Kidney (tissue), 14 donors: ENCODE data around the gene TMEM213. TPM values are rescaled to one million over a fixed set of nuclear protein-coding genes. Genes with fewer than 3 reads are reported as not detected.

Source experiments
- DNase-seq, 5 donors: peaks; one replicate each; pipeline ENCODE4 v3.0.0-alpha.2; 2013 to 2020
- FAIRE-seq: peaks from 2 replicates; lab custom pipeline; 2012; peaks lifted over from hg19 to GRCh38; lab: Jason Lieb, UNC
- H3K27ac ChIP-seq, 2 donors: one replicate each; pipeline ENCODE4 v1.7.0; 2013; ENCODE audit warnings: low read depth in 2 of 2, low read length in 2 of 2, inconsistent platforms in 1 of 2
- H3K27me3 ChIP-seq: one replicate; pipeline ENCODE4 v1.7.1; 2013; ENCODE audit warnings: low read length, inconsistent platforms; ENCODE audit not compliant: control insufficient read depth, insufficient read depth
- H3K36me3 ChIP-seq, 3 donors: one replicate each; pipeline versions ENCODE4 v1.7.0 to v1.7.1; 2013; ENCODE audit warnings: low read length in 3 of 3, control low read depth in 1 of 3, inconsistent platforms in 1 of 3; ENCODE audit not compliant: insufficient read depth in 3 of 3, control insufficient read depth in 2 of 3
- H3K4me1 ChIP-seq, 3 donors: one replicate each; pipeline versions ENCODE4 v1.7.0 to v1.7.1; 2013; ENCODE audit warnings: low read length in 3 of 3, inconsistent platforms in 1 of 3, low read depth in 1 of 3; ENCODE audit not compliant: control insufficient read depth in 2 of 3, insufficient read depth in 2 of 3
- H3K4me3 ChIP-seq, 3 donors: one replicate each; pipeline versions ENCODE4 v1.7.0 to v1.8.1; 2013; ENCODE audit warnings: low read length in 3 of 3, control low read depth in 1 of 3, inconsistent platforms in 1 of 3
- H3K9ac ChIP-seq, 3 donors: one replicate each; pipeline versions ENCODE4 v1.7.0 to v1.7.1; 2013; ENCODE audit warnings: low read length in 3 of 3, control low read depth in 1 of 3, inconsistent platforms in 1 of 3
- H3K9me3 ChIP-seq, 3 donors: one replicate each; pipeline versions ENCODE4 v1.7.0 to v1.7.1; 2013; ENCODE audit warnings: low read length in 3 of 3, control low read depth in 1 of 3, inconsistent platforms in 1 of 3; ENCODE audit not compliant: control insufficient read depth in 2 of 3, insufficient read depth in 1 of 3
- CTCF ChIP-seq: IDR thresholded peaks from 3 replicates; pipeline ENCODE4 v1.5.1; 2012; ENCODE audit warnings: mild to moderate bottlenecking, moderate library complexity, borderline replicate concordance; ENCODE audit not compliant: insufficient read depth; ENCODE audit errors: extremely low read depth
- intact Hi-C: fragments of 100-400 bp; cut with DNase I; formaldehyde crosslinking; loops from one replicate; pipeline ENCODE4 v1.11.1; 2022
- polyA plus RNA-seq: library from polyadenylated mRNA; stranded (reverse); fragments of 350-450 nt; fragmentation: Illumina TruSeq; extraction: RNeasy Lipid Tissue Mini Kit (QIAGEN cat#74804); gene quantifications from one replicate; pipeline ENCODE4 v1.2.3, GENCODE V29; 2014; ENCODE audit warnings: low read depth, low replicate concordance; ENCODE audit not compliant: insufficient read depth
- total RNA-seq: library from RNA; stranded (reverse); fragmentation: NEBNext Ultra II Directional; extraction: Animal tissue kit (Norgen Biotek cat#: 25700); gene quantifications from one replicate; pipeline ENCODE4 v1.2.1, GENCODE V29; 2021
- donor health status: control.
- donor health status: control.
- donor health status: control.
- donor health status: control.
- donor health status: control.
- donor health status: DM: yes; HTN: yes; CAD: no.
- donor health status: Normal renal cell carcinoma (clear cell type).

TMEM213 gene
- total and polyA plus RNA-seq, 2 donors from 2014 or later, result 30.2 to 96.9 TPM

GRCh38 chr7:138880881-138881578, 83.2 kb downstream of the TMEM213 start:
- Histone ChIP-seq H3K9ac (no peak overlapping the region), H3K4me1 (no peaks in the 10 kb centered on the region), H3K4me3 (no peak overlapping the region), H3K27me3 (no peaks in the 10 kb centered on the region), H3K9me3 (no peaks in the 10 kb centered on the region), H3K27ac (no peak overlapping the region), H3K36me3 (peaks cover 0 to 10% (median 7%) of the 10 kb centered on the region in 3 donors)
- DNase-seq, result no peak
- FAIRE-seq, result no peak
- no peak for TF ChIP-seq CTCF
- intact Hi-C loops, result no loop called here

GRCh38 chr7:138881579-138882188, 83.9 kb downstream of the TMEM213 start:
- H3K27me3 ChIP-seq, result no peaks in the 10 kb centered on the region

GRCh38 chr7:138882249-138882648, 84.5 kb downstream of the TMEM213 start:
- Histone ChIP-seq H3K9ac (no peak overlapping the region), H3K36me3 (peaks cover 0 to 10% (median 7%) of the 10 kb centered on the region in 3 donors), H3K4me1 (no peaks in the 10 kb centered on the region), H3K27me3 (no peaks in the 10 kb centered on the region), H3K9me3 (no peaks in the 10 kb centered on the region), H3K4me3 (no peak overlapping the region), H3K27ac (no peak overlapping the region)
- intact Hi-C loops, result no loop called here
- no peak for TF ChIP-seq CTCF
- FAIRE-seq, result no peak
- no peak for DNase-seq

More at GRCh38 chr7:138881579-138882188, 83.9 kb downstream of the TMEM213 start:
- intact Hi-C loops, result no loop called here
- FAIRE-seq (no peak), DNase-seq (no peak)
- no peak for TF ChIP-seq CTCF
- H3K4me1 ChIP-seq, result no peaks in the 10 kb centered on the region
- no peak overlapping the region for H3K9ac ChIP-seq
- no peak overlapping the region for H3K27ac ChIP-seq
- no peak overlapping the region for H3K4me3 ChIP-seq
- no peaks in the 10 kb centered on the region for H3K9me3 ChIP-seq
- peaks cover 0 to 10% (median 7%) of the 10 kb centered on the region in 3 donors for H3K36me3 ChIP-seq
